HEK293 (cell line): Measurements from ENCODE around the gene S1PR1.

Experiments used
- SCRT1 ChIP-seq: fragments of 450-650 bp; formaldehyde crosslinking; IDR thresholded peaks from 2 replicates; pipeline ENCODE4 v1.5.1; 2016; ENCODE audit warnings: missing biosample characterization, missing genetic modification characterization, borderline replicate concordance
- SP3 ChIP-seq: fragments of 450-650 bp; formaldehyde crosslinking; IDR thresholded peaks from 2 replicates; pipeline ENCODE4 v1.5.1; 2016; ENCODE audit warnings: missing biosample characterization, missing genetic modification characterization
- SP7 ChIP-seq: fragments of 450-650 bp; formaldehyde crosslinking; IDR thresholded peaks from 2 replicates; pipeline ENCODE4 v1.5.1; 2016; ENCODE audit warnings: missing biosample characterization, missing genetic modification characterization
- TCF7L2 ChIP-seq: IDR thresholded peaks from 2 replicates; pipeline ENCODE4 v1.6.1; 2011; ENCODE audit warnings: low read depth, mild to moderate bottlenecking, inconsistent platforms, low read length, moderate library complexity, borderline replicate concordance
- ZBTB1 ChIP-seq: fragments of 450-650 bp; formaldehyde crosslinking; IDR thresholded peaks from 2 replicates; pipeline ENCODE4 v1.5.1; 2016; ENCODE audit warnings: missing biosample characterization, missing genetic modification characterization
- ZNF121 ChIP-seq: fragments of 450-650 bp; formaldehyde crosslinking; IDR thresholded peaks from 2 replicates; pipeline ENCODE4 v1.5.1; 2016; ENCODE audit warnings: missing biosample characterization, missing genetic modification characterization
- ZNF184 ChIP-seq: fragments of 450-650 bp; IDR thresholded peaks from 2 replicates; pipeline ENCODE4 v1.5.1; 2018; ENCODE audit warnings: missing biosample characterization, mild to moderate bottlenecking, missing genetic modification characterization
- ZNF248 ChIP-seq: fragments of 450-650 bp; formaldehyde crosslinking; IDR thresholded peaks from 2 replicates; pipeline ENCODE4 v1.5.1; 2017; ENCODE audit warnings: missing biosample characterization, missing genetic modification characterization
- ZNF394 ChIP-seq: fragments of 450-650 bp; formaldehyde crosslinking; IDR thresholded peaks from 2 replicates; pipeline ENCODE4 v1.5.1; 2016; ENCODE audit warnings: missing biosample characterization, missing genetic modification characterization, mild to moderate bottlenecking, moderate library complexity, borderline replicate concordance
- ZNF561 ChIP-seq: fragments of 450-650 bp; IDR thresholded peaks from 2 replicates; pipeline ENCODE4 v1.5.1; 2018; ENCODE audit warnings: missing biosample characterization, missing genetic modification characterization, borderline replicate concordance
- ZNF623 ChIP-seq: fragments of 450-650 bp; formaldehyde crosslinking; IDR thresholded peaks from 2 replicates; pipeline ENCODE4 v1.5.1; 2016; ENCODE audit warnings: missing biosample characterization, missing genetic modification characterization
- ZNF664 ChIP-seq: fragments of 450-650 bp; formaldehyde crosslinking; IDR thresholded peaks from 2 replicates; pipeline ENCODE4 v1.5.1; 2016; ENCODE audit warnings: missing biosample characterization, missing genetic modification characterization
- ZNF830 ChIP-seq: fragments of 450-650 bp; IDR thresholded peaks from 2 replicates; pipeline ENCODE4 v1.5.0; 2018; ENCODE audit warnings: missing biosample characterization, missing genetic modification characterization, low read depth, mild to moderate bottlenecking, moderate library complexity
- ZNF837 ChIP-seq: fragments of 450-650 bp; formaldehyde crosslinking; IDR thresholded peaks from 2 replicates; pipeline ENCODE4 v1.5.1; 2016; ENCODE audit warnings: missing biosample characterization, missing genetic modification characterization
- ZXDB ChIP-seq: fragments of 450-650 bp; formaldehyde crosslinking; IDR thresholded peaks from 2 replicates; pipeline ENCODE4 v1.5.1; 2016; ENCODE audit warnings: missing biosample characterization, missing genetic modification characterization
- TF ChIP-seq, protein P1 (sequence below): IDR thresholded peaks from 2 replicates; pipeline ENCODE4 v1.6.1; 2011; ENCODE audit warnings: mild to moderate bottlenecking, low read depth, low read length, borderline replicate concordance
- TF ChIP-seq, protein P2 (sequence below): fragments of 450-650 bp; formaldehyde crosslinking; conservative IDR thresholded peaks from 2 replicates; pipeline ENCODE4 v1.5.1; 2016; ENCODE audit warnings: low read depth, missing biosample characterization, missing genetic modification characterization
- TF ChIP-seq, protein P3 (sequence below): fragments of 450-650 bp; formaldehyde crosslinking; IDR thresholded peaks from 2 replicates; pipeline ENCODE4 v1.5.1; 2016; ENCODE audit warnings: missing biosample characterization, missing genetic modification characterization
- TF ChIP-seq, protein P4 (sequence below): fragments of 450-650 bp; formaldehyde crosslinking; IDR thresholded peaks from 2 replicates; pipeline ENCODE4 v1.5.1; 2017; ENCODE audit warnings: missing biosample characterization, missing genetic modification characterization
- TF ChIP-seq, protein P5 (sequence below): fragments of 450-650 bp; formaldehyde crosslinking; IDR thresholded peaks from 2 replicates; pipeline ENCODE4 v1.5.1; 2017; ENCODE audit warnings: missing biosample characterization, missing genetic modification characterization

Gene S1PR1

DNA sequence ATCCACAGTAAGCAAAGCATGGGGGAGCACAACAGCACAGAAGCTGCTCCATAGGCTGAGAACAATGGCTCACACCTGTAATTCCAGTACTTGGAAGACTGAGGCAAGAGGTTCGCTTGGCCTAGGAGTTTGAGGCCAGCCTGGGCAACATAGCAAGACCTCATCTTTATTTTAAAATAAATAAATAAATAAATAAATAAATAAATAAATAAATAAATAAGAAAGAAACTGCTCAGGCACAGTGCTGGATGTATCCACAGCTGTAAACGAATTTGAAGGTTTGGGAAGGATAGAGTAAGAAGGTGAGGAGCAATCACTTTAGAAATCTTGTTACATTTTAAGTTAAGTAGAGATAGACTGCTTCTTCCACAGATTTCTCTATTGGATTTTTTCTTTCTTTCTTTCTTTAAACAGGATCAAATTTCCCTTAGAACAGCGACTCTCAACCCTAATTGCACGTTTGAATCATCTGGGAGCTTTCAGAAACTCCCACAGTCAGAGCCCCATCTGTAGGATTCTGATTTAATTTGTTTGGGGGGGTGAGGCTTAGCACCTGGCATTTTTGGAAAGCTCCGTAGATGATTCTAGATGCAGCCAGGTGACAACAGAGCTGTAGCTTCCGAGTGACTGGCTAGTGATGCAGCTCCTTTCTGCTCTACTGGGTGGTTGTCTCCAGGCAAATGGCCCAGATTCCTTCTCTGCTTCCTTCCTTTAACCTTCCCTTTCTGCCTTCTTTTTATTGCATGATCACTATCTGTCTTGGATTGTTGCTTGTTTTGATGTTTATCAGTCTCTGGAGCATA lies 53.5 kb downstream of the S1PR1 start (continued):
- no peak for TF ChIP-seq ZNF248 (tag by site-specific recombination)
- TF ChIP-seq ZNF121 (tag by site-specific recombination) = 0 out of 2 replicates have a peak, but pooled peaks have one; percentile 12
- TF ChIP-seq, protein P1, sequence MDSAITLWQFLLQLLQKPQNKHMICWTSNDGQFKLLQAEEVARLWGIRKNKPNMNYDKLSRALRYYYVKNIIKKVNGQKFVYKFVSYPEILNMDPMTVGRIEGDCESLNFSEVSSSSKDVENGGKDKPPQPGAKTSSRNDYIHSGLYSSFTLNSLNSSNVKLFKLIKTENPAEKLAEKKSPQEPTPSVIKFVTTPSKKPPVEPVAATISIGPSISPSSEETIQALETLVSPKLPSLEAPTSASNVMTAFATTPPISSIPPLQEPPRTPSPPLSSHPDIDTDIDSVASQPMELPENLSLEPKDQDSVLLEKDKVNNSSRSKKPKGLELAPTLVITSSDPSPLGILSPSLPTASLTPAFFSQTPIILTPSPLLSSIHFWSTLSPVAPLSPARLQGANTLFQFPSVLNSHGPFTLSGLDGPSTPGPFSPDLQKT = no peak
- TF ChIP-seq SCRT1 (tag by site-specific recombination) = no peak
- peak; percentile 76; the same call in 1 of the 2 replicates for TF ChIP-seq ZNF394 (tag by site-specific recombination)
- no peak for TF ChIP-seq SP3 (tag by site-specific recombination)
- TF ChIP-seq SP7 (tag by site-specific recombination) = peak; percentile 73; the same call in 1 of the 2 replicates
- no peak for TF ChIP-seq ZNF664 (tag by site-specific recombination)
- TF ChIP-seq ZBTB1 = no peak
- no peak for TF ChIP-seq ZNF561
- TF ChIP-seq ZNF184 = no peak
- TF ChIP-seq, protein P2, sequence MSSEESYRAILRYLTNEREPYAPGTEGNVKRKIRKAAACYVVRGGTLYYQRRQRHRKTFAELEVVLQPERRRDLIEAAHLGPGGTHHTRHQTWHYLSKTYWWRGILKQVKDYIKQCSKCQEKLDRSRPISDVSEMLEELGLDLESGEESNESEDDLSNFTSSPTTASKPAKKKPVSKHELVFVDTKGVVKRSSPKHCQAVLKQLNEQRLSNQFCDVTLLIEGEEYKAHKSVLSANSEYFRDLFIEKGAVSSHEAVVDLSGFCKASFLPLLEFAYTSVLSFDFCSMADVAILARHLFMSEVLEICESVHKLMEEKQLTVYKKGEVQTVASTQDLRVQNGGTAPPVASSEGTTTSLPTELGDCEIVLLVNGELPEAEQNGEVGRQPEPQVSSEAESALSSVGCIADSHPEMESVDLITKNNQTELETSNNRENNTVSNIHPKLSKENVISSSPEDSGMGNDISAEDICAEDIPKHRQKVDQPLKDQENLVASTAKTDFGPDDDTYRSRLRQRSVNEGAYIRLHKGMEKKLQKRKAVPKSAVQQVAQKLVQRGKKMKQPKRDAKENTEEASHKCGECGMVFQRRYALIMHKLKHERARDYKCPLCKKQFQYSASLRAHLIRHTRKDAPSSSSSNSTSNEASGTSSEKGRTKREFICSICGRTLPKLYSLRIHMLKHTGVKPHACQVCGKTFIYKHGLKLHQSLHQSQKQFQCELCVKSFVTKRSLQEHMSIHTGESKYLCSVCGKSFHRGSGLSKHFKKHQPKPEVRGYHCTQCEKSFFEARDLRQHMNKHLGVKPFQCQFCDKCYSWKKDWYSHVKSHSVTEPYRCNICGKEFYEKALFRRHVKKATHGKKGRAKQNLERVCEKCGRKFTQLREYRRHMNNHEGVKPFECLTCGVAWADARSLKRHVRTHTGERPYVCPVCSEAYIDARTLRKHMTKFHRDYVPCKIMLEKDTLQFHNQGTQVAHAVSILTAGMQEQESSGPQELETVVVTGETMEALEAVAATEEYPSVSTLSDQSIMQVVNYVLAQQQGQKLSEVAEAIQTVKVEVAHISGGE (tag by site-specific recombination) = peak; percentile 46; the same call in 1 of the 2 replicates
- TF ChIP-seq, protein P3, sequence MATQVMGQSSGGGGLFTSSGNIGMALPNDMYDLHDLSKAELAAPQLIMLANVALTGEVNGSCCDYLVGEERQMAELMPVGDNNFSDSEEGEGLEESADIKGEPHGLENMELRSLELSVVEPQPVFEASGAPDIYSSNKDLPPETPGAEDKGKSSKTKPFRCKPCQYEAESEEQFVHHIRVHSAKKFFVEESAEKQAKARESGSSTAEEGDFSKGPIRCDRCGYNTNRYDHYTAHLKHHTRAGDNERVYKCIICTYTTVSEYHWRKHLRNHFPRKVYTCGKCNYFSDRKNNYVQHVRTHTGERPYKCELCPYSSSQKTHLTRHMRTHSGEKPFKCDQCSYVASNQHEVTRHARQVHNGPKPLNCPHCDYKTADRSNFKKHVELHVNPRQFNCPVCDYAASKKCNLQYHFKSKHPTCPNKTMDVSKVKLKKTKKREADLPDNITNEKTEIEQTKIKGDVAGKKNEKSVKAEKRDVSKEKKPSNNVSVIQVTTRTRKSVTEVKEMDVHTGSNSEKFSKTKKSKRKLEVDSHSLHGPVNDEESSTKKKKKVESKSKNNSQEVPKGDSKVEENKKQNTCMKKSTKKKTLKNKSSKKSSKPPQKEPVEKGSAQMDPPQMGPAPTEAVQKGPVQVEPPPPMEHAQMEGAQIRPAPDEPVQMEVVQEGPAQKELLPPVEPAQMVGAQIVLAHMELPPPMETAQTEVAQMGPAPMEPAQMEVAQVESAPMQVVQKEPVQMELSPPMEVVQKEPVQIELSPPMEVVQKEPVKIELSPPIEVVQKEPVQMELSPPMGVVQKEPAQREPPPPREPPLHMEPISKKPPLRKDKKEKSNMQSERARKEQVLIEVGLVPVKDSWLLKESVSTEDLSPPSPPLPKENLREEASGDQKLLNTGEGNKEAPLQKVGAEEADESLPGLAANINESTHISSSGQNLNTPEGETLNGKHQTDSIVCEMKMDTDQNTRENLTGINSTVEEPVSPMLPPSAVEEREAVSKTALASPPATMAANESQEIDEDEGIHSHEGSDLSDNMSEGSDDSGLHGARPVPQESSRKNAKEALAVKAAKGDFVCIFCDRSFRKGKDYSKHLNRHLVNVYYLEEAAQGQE = 0 out of 2 replicates have a peak, but pooled peaks have one; percentile 40
- TF ChIP-seq TCF7L2 = no peak
- TF ChIP-seq ZXDB = no peak
- TF ChIP-seq, protein P4, sequence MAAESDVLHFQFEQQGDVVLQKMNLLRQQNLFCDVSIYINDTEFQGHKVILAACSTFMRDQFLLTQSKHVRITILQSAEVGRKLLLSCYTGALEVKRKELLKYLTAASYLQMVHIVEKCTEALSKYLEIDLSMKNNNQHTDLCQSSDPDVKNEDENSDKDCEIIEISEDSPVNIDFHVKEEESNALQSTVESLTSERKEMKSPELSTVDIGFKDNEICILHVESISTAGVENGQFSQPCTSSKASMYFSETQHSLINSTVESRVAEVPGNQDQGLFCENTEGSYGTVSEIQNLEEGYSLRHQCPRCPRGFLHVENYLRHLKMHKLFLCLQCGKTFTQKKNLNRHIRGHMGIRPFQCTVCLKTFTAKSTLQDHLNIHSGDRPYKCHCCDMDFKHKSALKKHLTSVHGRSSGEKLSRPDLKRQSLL = no peak
- peak; percentile 38; the same call in 1 of the 2 replicates for TF ChIP-seq ZNF623 (tag by site-specific recombination)
- TF ChIP-seq ZNF830 = no peak
- TF ChIP-seq, protein P5, sequence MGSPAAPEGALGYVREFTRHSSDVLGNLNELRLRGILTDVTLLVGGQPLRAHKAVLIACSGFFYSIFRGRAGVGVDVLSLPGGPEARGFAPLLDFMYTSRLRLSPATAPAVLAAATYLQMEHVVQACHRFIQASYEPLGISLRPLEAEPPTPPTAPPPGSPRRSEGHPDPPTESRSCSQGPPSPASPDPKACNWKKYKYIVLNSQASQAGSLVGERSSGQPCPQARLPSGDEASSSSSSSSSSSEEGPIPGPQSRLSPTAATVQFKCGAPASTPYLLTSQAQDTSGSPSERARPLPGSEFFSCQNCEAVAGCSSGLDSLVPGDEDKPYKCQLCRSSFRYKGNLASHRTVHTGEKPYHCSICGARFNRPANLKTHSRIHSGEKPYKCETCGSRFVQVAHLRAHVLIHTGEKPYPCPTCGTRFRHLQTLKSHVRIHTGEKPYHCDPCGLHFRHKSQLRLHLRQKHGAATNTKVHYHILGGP = no peak
- no peak for TF ChIP-seq ZNF837 (tag by site-specific recombination)
- TF ChIP-seq, all 188 proteins: peak for 11
